ENCODE results near the gene SEMA7A. TPM values are rescaled to one million over a fixed set of nuclear protein-coding genes. Genes with fewer than 3 reads are reported as not detected.

The SEMA7A gene
- total and polyA plus RNA-seq, 3 donors from 2014 or later: 80.7 to 220 (median 217) TPM

GRCh38 chr15:74389241-74390048 is 44.3 kb downstream of the SEMA7A start:
- 72 to 74% methylated on average over 15 to 20 of the region's 20 CpGs for WGBS, 2 donors
- Histone ChIP-seq H3K9me3 (no peaks in the 10 kb centered on the region), H3K4me3 (no peak overlapping the region), H3K27ac (no peak overlapping the region), H3K36me3 (ENCODE audit: low read depth, missing control alignments) (no peaks in the 10 kb centered on the region), H3K4me1 (peaks cover 29% of the 10 kb centered on the region), H3K27me3 (no peaks in the 10 kb centered on the region)
- DNase-seq: no peak
- TF ChIP-seq POLR2A (IDR thresholded peaks at IDR 0.05): no peak
- no peak for TF ChIP-seq CTCF (IDR thresholded peaks at IDR 0.05)
- intact Hi-C loops (cut with DNase I; ENCODE audit: low total_unique reads): no loop called here

- Histone ChIP-seq H3K27me3 (no peaks in the 10 kb centered on the region), H3K27ac (no peak overlapping the region), H3K9me3 (no peaks in the 10 kb centered on the region), H3K36me3 (ENCODE audit: low read depth, missing control alignments) (no peaks in the 10 kb centered on the region), H3K4me3 (no peak overlapping the region), H3K4me1 (peaks cover 29% of the 10 kb centered on the region)
- no peak for DNase-seq
- 82 to 90% methylated on average over 10 of the region's 10 CpGs for WGBS, 2 donors
- intact Hi-C loops (cut with DNase I; ENCODE audit: low total_unique reads): no loop called here
- TF ChIP-seq CTCF (IDR thresholded peaks at IDR 0.05) (no peak), POLR2A (IDR thresholded peaks at IDR 0.05) (no peak)
These were observed 45.3 kb downstream of the SEMA7A start for GRCh38 chr15:74388363-74388951.

- no peak for DNase-seq
- Histone ChIP-seq H3K4me3 (no peak overlapping the region), H3K4me1 (peaks cover 29% of the 10 kb centered on the region), H3K27ac (no peak overlapping the region), H3K9me3 (no peaks in the 10 kb centered on the region), H3K36me3 (ENCODE audit: low read depth, missing control alignments) (no peaks in the 10 kb centered on the region), H3K27me3 (no peaks in the 10 kb centered on the region)
- intact Hi-C loops (cut with DNase I; ENCODE audit: low total_unique reads): no loop called here
- no peak for TF ChIP-seq POLR2A (IDR thresholded peaks at IDR 0.05)
- TF ChIP-seq CTCF (IDR thresholded peaks at IDR 0.05): no peak
- 74 to 88% methylated on average over 4 to 10 of the region's 10 CpGs for WGBS, 2 donors
These were observed 46.0 kb downstream of the SEMA7A start for GRCh38 chr15:74387621-74388362.

GRCh38 chr15:74387141-74387541 is 46.6 kb downstream of the SEMA7A start:
- TF ChIP-seq CTCF (IDR thresholded peaks at IDR 0.05): no peak
- TF ChIP-seq POLR2A (IDR thresholded peaks at IDR 0.05): no peak
- intact Hi-C loops (cut with DNase I; ENCODE audit: low total_unique reads): no loop called here
- Histone ChIP-seq H3K4me3 (no peak overlapping the region), H3K27ac (peak overlapping the region in 1 of 2 donors; percentile 28), H3K4me1 (peaks cover 27% of the 10 kb centered on the region), H3K9me3 (no peaks in the 10 kb centered on the region), H3K27me3 (no peaks in the 10 kb centered on the region), H3K36me3 (ENCODE audit: low read depth, missing control alignments) (no peaks in the 10 kb centered on the region)
- 78 to 86% methylated on average over 13 of the region's 13 CpGs for WGBS, 2 donors
- DNase-seq: no peak
